GM12892 (cell line): ENCODE data around the gene TIAL1.

ENCODE experiments used
- POLR2A ChIP-seq: IDR thresholded peaks from 2 replicates; pipeline ENCODE4 v1.6.1; 2011; ENCODE audit warnings: low read depth, low read length, control low read depth
- POLR2AphosphoS5 ChIP-seq: IDR thresholded peaks from 2 replicates; pipeline ENCODE4 v1.6.1; 2011; ENCODE audit warnings: low read depth, low read length, control low read depth
- TAF1 ChIP-seq: IDR thresholded peaks from 2 replicates; pipeline ENCODE4 v1.6.1; 2011; ENCODE audit warnings: low read depth, mild to moderate bottlenecking, control low read depth, low read length, borderline replicate concordance

DNA sequence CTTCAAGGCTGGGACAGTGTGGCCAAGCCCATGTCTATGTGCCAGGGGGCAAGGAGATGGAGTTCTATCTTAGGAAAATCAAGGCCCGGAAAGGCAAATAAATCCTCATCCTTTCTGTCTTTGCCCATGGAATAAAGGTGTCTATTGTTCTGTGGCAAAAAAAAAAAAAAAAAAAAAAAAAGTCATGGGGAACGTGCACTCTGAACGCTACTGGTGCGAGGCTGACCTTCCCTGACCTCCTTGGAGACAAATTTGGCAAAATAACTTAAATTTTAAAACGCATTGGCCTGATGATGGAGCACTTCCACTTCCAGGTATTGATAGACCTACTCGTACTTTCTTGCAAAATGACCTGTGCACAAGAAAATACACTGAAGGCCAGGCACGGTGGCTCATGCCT lies 42.2 kb upstream of the TIAL1 start:
- TF ChIP-seq POLR2A (no peak), POLR2AphosphoS5 (no peak), TAF1 (no peak)
